NCI-H1105 (cell line): ENCODE data around the gene PHKG2.

Source experiments
- DNase-seq: peaks from one replicate; lab custom pipeline; 2025; lab: John Stamatoyannopoulos, UW

Gene PHKG2

GRCh38 chr16:30775131-30775391 lies 26.8 kb downstream of the PHKG2 start:
- no peak for DNase-seq

DNA sequence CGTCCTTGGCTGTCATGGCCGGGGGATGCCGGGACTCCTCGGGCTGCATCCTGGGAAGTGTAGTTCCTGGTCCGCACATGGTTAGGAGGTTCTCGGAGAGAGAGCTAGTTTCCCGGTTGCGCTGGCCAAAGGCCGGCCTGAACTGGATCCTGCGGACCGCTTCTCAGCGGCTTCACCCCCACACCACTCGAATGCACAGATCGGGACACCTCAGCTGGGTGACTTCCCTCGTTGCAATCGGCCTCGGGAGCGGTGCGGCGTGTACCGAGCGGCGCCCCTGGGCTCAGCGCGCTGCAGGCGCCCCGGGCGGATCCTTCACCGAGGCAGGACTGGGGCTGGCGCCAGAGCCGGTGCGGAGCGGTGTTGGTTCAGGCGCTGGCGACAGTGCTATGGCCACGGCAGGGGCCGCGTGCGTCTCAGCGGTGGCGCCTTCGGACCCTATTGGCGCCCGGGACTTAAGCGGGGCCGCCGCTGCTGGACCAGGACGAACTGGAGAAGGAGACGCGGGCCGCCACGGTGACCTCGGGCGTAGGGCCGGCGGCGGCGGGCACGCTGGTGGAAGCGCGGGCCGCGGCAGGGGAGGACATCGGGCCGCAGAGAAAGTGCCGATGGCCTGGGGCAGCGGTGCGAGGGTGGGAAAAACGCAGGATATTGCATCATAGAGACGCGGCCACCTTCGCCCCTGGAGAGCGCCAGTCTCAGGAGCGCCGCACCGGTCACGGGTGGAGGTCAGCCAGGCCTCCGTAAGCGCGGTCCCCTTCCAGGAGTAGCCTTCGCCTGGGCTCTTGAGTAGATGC lies 27.4 kb downstream of the PHKG2 start:
- peak; percentile 60 for DNase-seq

DNA sequence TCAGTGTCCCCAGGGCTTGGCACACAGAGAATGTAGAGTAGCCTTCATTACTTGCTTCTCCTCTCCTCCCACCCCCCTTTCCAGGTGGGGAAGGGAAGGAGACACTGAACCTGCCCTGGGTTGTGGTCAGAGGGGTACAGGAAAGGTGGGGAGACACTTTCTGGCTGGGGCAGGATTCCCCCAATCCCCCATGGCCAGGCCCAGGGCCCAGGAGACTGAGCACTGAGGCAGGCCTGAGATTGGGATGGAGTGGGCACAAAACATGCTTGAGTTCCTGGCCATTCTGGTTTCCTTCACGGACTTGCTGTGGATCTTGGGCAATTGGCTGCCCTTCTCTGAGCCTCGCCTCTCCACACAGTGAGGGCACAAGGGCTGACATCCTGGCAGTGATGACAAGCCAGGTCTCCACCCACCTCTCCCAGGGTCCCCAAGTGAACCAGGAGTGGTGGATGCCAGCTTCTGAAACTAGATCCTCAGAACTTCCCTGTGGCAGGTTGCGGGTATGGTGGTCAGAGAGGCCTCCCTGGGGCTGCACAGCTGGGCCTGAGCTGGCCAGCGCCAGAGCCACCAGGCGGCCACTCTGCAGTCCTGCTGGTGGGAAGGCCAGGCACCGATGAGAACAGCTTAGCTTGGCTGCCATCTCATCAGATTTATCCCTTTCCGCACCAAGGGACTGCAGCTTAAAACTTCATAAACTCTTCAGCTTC lies 29.5 kb downstream of the PHKG2 start:
- no peak for DNase-seq

DNA sequence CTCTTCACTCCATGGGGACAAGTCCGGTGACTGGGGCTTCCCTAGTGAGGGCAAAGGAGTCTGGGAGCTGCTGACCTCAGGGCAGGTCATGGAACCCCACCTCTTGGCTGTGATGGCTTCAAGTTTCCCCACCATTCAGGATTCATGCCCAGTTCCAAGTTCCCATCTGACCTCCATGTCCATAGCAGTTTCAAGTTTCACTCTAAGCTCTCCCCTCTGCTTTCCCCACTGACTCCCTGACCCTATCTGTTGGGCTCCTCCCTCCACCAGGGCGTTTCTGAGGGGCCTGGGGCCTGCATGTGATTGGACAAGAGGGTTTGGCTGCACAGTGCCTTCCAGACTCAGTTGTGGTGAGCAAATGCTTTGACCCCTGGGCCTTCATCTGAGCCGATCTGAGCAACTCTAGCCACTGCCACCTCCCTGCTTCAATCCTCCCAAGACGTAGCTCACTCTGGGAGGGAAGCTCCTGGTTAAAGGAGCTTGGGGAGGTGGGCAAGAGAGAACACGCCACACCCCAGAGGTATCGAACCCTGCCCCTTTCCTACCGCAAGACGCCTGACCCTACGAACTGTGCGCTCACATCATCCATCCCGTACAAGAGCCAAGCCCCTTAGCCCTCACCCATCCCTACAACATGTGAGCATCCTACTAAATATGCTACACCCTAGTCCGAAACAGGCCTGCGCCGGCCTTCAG lies 30.5 kb downstream of the PHKG2 start:
- DNase-seq, result no peak

DNA sequence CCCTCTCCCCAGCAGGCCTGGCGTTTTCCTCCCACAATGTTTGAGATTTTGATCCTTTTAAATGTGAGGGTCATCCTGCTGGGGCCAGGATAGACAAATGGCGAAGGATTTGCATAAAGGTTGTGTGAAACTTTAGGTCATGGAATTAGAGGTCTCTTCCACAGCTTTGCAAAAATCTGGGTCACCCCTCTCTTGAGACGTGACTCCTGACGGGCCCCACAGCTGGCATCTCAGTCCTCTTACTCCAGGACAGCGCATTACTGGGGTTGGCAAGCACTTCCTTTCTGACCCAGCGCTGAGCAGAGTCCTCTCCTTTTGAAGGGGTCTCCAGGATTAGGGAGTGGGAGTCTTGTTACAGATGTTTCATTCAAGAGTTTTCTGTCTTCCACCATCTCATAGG lies 31.4 kb downstream of the PHKG2 start:
- DNase-seq, result no peak

- no peak for DNase-seq
Observed at GRCh38 chr16:30780021-30780420, 31.8 kb downstream of the PHKG2 start.

GRCh38 chr16:30780549-30780948 lies 32.3 kb downstream of the PHKG2 start:
- DNase-seq, result no peak

DNA sequence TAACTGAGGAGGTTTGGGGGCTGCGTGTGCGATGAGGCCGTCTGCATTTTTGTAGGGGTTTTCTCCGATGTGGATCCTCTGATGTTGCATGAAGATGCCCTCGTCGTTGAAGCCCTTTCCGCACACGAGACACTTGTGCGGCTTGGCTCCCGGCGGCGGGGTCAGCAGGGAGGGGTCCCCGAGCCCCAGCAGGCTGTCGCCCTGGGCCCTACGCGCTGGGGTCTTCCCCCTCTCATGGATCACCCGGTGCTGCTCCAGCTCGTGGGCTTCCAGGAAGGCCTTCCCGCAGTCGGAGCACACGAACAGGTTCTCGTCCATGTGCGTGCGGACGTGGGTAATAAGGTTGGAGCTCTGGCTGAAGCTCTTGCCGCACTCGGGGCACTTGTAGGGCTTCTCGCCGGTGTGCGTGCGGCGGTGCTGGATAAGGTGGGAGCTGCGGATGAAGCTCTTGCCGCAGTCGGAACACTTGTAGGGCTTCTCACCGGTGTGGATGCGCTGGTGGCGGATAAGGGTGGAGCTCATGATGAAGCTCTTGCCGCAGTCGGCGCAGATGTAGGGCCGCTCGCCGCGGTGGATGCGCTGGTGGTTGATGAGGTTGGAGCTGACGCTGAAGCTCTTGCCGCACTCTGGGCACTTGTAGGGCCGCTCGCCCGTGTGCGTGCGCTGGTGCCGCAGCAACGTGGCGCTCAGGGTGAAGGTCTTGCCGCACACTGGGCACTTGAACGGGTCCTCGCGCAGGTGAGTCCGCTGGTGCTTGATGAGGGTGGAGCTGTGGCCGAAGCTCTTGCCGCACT lies 34.5 kb downstream of the PHKG2 start:
- no peak for DNase-seq

DNA sequence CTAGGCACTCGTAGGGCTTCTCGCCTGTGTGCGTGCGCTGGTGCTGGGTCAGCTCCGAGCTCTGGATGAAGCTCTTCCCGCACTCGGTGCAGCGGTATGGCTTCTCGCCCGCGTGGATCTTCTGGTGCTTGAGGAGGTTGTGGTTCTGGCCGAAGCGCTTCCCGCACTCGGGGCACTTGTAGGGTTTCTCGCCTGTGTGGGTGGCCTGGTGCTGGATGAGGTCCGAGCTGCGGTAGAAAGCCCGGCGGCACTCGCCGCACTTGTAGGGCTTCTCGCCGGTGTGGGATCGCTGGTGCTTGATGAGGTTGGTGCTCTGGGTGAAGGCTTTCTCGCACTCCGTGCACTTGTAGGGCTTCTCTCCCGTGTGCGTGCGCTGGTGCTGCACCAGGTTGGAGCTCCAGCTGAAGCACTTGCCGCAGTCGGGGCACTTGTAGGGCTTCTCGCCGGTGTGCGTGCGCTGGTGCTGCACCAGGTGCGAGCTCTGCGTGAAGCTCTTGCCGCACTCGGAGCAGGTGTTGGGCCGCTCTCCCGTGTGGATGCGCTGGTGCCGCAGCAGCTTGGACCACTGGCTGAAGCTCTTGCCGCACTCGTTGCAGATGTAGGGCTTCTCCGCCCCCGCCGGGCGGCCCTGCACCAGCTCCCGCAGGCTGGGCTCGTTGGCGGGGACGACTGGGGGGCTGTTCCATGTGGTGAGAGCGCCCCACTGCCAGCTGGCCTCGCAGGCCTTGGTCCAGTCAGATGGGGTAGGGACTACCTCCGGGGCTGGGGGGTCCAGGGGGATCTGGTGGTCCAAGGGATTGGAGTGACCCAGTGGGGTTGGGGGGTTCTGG lies 35.3 kb downstream of the PHKG2 start:
- DNase-seq, result no peak

- no peak for DNase-seq
Observed at GRCh38 chr16:30784215-30784614, 36.0 kb downstream of the PHKG2 start.

DNA sequence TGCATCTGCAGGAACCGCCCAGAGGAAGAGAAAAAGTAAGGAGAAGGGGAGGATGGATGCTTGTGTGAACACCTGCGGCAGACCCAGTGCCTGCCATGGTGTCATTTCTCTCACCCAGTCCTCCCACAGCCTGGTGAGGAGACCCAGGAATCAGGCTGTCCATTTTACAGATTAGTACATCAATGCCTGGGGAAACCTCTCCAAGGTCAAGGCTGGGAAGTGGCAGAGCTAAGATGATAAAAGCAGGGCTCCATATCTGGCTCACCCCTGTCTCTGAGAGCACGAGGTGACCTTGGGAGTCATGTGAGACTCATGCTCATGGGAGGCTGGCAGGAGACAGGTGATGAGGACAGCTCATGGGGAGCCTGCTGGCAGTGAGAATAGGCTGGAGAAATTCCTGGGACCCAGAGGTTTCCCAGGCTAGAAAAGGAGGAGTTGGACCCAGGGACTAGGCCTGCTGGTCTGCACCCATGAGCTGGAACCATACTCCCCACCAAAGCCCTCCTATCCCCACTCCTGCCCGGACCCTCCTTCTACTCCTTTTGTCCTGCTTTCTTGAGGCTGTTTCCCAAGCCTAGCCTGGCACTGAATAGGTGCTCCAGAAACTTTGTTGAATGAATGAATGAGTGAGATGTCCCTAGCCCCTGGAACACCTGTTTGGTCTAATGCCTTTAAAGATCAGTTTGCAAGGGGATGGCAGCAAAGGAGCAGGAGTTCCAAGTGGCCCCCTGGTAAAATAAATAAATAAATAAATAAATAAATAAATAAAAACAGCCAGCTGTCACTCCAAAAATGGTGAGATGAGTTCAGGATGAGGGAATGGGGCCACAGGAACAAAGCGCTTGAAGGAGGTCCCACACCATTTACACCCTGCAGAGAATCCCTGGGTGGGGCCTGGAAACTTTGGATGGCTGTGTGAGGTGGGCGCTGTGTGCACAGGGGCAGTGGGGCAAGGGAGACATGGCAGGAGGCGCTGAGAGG lies 37.2 kb downstream of the PHKG2 start:
- DNase-seq, result no peak

GRCh38 chr16:30786115-30786935 lies 38.1 kb downstream of the PHKG2 start:
- DNase-seq, result no peak

GRCh38 chr16:30786936-30787612 lies 38.8 kb downstream of the PHKG2 start, which contains the start of gene ZNF629:
Gene ZNF629 (minus strand): TSS chr16:30787205. CDS start chr16:30784482, 2,723 bp downstream.
- peak; percentile 57 for DNase-seq

GRCh38 chr16:30787613-30788378 lies 39.6 kb downstream of the PHKG2 start:
- no peak for DNase-seq

GRCh38 chr16:30793508-30794069 lies 45.4 kb downstream of the PHKG2 start:
- no peak for DNase-seq

GRCh38 chr16:30794634-30795033 lies 46.4 kb downstream of the PHKG2 start:
- no peak for DNase-seq

- DNase-seq, result no peak
Observed at GRCh38 chr16:30797670-30798309, 49.6 kb downstream of the PHKG2 start.
